HG03066 (cell line): ENCODE data around the gene DENND6B.
"Not testable (repeated sequence)": the region's sequence is repeated elsewhere in the genome, so short reads cannot be mapped to it uniquely, and the experiment has no call there.

Source experiments
- ATAC-seq: cut with Tn5 transposase; IDR thresholded peaks from one replicate; pipeline ENCODE4 v1.9.1; 2021; ENCODE audit warnings: low read depth; ENCODE audit not compliant: unreplicated experiment

DENND6B gene

DNA sequence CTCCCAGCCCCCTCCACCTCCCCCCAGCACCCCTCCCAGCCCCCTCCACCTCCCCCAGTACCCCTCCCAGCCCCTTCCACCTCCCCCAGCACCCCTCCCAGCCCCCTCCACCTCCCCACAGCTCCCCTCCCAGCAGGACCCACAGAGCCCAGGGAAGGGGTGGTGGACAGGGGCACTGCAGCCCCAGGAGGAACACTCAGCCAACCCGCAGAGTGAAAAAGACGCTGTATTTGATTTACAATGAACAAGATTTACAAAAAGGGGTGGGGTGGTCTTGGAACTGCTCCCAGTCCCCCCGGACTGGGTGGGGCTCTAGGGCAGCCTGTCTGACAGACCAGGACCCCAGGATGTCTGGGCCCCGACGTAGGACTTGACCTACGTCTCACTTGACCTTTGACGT lies 52.0 kb downstream of the DENND6B start:
- ATAC-seq = no peak

DNA sequence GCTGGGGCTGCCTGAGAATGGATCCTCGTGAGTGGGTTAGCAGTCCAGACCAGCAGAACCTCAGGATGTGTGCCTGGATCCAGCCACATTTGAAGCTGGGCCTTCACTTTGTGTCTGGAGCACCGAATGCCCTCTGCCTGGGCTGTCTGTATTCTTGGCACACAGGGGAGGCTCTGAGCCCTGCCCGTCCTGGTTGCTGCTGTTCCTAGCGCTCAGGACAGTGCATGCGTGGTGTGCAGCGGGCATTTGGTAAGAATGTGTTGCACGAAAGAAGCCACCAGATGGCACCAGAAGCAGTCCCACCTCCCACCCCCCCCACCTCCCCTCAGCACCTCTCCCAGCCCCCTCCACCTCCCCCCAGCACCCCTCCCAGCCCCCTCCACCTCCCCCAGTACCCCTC lies 52.5 kb downstream of the DENND6B start:
- no peak for ATAC-seq

DNA sequence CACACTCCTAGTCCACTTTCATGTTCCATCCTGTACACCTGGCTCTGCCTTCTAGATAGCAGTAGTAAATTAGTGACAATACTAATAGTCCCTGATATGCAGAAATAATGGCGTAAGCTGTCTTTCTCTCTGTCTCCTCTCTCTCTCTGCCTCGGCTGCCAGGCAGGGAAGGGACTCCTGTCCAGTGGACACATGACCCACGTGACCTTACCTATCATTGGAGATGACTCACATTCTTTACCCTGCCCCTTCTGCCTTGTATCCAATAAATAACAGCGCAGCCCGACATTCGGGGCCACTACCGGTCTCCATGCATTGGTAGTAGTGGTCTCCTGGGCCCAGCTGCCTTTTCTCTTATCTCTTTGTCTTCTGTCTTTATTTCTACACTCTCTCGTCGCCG lies 53.0 kb downstream of the DENND6B start:
- ATAC-seq = not testable (repeated sequence)

DNA sequence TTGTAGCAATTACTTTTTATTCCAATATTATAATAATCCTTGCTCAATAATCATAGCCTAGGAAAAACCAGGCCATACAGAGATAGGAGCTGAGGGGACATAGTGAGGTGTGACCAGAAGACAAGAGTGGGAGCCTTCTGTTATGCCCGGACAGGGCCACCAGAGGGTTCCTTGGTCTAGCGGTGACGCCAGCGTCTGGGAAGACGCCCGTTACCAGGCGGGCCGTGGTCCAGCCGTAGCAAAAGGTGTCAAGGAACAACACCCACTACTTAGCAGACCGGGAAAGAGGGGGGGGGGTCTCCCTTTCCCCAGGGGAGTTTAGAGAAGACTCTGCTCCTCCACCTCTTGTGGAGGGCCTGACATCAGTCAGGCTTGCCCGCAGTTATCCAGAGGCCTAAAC lies 53.5 kb downstream of the DENND6B start:
- ATAC-seq = not testable (repeated sequence)

DNA sequence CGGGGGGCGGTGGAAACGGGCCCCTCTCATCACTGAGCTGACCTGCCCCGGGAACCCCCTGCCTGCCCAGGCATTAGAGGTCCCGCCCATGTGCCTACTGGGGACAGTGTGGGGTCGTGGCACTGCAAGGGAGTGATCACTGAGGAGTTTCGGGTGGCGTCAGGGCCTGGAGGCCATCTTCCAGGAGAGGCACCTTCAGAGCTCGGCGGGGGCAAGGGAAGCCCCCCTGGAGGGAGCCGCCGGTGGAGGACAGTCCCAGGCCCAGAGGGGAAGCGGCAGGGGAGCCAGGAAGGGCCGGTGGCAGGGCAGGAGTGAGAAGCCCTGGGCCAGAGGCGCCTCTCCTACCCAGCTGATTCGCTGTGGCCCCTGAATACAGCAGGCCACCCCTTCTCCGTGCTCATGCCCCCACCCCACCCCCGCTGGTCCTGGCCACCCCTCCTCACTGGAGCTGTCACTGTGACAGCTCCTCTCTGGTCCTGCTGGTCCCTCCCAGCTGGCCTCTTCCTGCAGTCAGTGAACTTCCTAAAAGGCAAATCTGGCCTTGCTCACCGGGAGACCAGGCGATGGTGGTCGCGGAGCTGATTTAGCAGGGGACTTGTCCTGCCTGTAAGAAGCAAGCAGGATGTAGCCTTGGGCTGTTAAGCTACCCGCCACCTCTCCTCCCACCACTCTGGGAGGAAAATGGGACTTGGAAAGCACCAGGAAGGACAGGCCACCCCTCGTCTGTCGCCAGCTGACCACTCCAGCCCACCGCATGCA lies 54.6 kb downstream of the DENND6B start:
- ATAC-seq = no peak

DNA sequence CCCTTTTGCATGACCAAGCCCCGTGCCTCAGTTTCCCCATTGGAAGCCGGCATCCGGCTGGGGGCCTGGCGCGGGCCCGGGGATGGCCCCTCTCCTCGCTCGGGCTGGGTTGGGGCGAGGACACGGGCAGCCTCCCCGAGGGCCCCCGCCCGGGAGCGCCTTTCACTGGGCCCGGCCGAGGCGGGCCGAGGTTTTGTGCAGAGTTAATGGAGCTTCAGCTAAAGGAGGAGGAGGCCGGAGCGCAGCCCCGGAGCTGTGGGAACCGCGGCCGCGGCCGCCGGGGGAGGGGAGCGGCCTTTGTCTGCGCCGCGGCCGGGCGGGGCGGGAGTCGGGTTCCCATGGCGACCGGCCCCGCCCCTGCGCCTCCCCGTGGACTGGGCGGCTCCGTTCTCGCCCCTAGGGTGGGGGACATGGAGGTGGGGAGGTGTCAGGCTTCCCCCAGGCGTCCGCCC lies 55.3 kb downstream of the DENND6B start:
- no peak for ATAC-seq

DNA sequence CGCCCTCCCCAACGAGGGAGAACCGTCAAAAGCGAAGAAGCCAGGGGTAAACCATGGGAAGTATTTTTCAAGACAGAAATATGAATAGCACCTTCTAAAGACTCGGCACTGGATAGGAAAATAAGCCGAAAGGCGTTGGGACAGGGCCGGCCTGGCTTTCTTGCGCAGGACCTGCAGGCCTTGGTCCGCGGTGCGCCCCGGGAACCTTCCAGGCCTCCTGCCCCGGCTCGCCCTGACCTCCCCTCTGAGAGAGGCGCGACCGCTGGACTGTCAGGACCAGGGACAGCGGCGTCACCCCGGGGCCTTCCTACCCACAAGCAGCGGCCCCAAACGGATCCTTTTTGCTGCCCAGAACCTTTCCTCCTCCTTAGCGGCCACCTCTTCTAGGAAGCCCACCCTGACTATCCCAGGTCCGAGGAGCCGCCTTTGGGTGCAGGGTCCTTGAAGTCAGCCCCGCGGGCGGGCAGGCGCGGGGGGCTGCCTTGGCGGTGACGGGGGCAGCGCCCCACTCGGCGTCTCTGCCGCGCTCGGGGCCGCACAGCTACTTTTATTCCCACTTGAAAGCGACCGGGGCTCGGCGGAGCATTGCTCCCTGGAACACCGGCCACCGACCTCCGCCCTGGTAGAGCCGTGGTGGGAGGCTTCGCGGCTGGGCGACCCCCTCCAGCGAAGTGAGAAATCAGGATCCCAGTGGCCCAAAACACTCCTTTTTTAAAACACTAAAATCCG lies 56.0 kb downstream of the DENND6B start:
- ATAC-seq = no peak

DNA sequence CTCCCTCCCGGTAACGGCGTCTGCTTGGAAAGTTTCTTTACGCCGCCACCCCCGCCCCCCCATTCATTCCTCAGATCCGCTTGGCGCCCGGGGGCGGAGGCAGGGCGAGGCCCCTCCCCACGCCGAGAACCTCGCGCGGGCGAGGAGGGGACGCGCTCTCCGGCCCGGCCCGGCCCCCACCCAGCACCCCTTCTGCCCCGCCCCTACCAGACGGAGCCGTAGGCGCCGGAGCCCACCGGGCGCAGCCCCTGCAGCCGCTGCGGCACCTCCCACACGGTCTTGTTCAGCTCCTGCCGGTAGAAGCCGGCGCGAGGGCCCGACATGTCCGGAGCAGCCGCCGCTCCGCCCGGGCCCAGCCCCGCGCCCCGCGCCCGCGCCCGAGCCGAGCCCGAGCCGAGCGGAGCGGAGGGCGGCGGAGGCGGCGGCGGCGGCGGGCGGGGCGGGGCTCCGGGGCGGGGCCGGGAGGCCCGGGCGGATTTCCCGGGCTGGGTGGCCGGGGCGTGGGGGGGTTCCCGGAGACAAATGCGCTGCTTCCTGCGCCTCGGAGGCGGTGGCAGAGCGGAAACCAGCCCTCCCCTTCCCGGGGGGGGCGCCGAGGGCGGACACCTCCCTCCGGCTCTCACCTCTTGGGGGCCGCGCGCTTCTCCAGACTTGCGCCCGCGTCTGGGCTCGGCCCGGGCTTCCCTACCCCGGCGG lies 56.7 kb downstream of the DENND6B start, which contains the start of gene MAPK11:
Gene MAPK11, minus strand, starts transcription at position 411 of the 696 bp plus-strand sequence. Its CDS starts 88 bp downstream, at position 323.
- no peak for ATAC-seq

DNA sequence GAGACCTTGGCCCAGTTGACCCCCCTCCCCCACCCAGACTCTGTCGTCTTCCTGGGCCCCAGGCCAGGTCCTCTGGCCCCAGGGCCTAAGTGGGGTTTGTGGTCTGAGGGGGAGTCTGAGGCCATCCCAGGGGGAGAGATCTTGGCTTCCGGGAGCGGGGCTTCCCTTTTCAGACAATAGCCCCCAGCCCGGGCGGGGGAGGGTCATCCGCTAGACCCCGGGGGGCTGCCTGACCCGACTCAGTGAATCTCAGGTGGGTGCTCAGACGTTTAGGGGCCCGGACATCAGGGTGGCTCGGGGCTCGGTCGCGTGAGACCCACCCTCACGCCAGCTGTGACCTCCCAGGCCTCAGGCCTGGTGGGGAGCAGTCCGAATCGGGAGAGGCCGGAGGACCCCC lies 57.2 kb downstream of the DENND6B start:
- ATAC-seq = no peak

DNA sequence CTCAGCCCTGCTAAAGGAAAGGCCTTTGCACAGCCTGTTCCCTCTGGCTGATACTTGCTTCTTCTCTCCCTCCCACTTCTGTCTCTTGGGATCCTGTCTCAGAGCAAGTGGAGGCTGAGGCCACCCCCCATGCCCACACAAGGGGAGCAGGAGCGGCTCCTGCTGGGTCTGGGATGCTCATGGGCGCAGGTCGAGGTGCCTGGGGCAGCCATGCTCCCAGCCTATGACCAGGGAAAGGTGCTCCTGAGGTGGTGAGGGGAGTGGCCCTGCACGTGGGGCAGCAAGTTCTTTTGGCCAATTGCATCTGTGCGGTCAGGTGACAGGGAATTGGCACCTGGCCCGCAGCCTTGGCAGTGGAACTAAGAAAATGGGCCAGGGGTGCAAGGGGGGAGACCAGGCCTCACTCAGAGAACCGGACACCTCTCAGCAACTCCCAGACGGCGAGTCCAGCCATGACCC lies 58.1 kb downstream of the DENND6B start:
- ATAC-seq = no peak

DNA sequence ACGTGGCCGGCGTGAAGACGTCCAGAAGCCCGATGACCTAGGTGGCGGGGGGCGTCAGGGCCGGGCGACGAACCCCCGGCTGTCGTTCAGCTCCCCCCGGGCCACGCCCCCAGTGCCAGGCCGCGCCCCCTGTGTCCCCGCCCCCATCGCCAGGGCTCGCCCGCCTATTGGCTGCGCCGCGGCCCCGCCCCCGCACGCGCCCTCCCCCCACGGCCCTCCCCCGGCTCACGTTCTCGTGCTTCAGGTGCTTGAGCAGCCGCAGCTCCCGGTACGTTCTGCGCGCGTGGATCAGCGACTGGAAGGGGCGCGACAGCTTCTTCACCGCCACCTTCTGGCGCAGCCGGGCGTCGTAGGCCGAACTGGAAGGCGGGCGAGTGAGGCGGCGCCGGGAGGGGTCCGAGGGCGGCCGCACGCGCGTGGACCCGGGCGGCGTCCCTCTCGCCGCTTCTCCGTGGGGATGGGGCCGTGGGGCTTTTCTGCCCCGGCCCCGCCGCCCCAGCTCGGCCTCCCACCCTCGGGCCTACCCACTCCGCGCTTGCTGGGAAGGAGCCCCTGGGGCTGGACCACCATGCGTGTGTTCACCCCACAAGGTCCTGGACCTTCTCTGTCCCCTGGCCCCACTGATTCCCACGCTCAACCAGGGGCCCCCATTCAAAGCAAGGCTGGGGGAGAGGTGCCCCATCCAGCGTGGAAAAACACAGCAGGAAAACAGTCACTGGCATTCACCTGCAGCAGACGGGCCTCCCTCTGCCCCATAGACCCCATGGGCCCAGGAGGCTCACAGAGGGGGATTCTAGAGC lies 59.0 kb downstream of the DENND6B start:
- no peak for ATAC-seq

DNA sequence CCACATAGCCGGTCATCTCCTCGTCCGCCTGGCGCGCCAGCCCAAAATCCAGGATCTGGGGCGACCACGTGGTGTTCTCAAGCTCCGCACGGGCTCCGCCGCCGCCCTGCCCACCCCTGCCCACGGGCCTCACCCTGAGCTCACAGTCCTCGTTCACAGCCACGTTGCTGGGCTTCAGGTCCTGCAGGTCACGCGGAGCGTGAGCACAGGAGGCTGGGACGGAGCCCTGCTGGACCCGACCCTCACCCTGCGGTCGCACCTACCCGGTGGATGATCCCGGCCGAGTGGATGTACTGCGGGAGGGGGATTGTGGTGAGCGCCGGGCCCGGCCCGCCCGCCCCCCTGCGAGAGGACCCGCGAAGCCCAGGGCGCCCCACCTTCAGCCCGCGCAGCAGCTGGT lies 59.8 kb downstream of the DENND6B start:
- ATAC-seq = no peak

DNA sequence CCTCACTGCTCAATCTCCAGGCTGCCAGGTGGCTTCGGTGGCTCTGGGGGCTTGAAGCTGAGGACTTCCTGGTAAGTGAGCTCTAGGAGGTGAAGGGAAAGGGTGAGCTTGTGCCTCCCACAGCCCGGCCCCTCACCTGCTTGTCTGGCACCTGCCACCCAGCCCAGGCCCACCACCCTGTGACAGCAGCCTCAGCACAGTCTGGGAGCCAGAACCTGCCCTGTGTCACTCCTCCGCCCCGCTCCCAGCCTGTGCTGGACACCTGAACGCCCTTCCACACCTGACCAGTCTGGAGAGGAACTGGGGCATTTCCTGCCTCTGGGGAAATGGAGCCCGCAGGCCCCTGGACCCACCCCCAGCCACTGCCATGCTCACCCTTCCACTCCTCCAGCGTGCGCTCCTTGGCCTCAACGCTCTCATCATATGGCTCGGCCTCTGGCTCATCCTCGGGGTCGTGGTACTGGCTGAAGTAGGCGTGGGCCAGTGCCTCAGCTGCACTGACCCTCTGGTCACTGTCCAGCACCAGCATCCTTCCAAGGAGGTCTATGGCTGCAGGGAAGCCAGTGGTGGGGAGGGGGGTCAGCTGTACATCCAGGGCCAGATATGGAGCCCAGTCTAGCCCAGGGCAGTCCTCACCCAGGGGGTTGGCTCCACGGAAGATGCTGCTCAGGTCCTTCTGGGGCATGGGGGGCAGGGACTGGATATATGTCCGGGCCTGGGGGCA lies 61.7 kb downstream of the DENND6B start:
- ATAC-seq = no peak

DNA sequence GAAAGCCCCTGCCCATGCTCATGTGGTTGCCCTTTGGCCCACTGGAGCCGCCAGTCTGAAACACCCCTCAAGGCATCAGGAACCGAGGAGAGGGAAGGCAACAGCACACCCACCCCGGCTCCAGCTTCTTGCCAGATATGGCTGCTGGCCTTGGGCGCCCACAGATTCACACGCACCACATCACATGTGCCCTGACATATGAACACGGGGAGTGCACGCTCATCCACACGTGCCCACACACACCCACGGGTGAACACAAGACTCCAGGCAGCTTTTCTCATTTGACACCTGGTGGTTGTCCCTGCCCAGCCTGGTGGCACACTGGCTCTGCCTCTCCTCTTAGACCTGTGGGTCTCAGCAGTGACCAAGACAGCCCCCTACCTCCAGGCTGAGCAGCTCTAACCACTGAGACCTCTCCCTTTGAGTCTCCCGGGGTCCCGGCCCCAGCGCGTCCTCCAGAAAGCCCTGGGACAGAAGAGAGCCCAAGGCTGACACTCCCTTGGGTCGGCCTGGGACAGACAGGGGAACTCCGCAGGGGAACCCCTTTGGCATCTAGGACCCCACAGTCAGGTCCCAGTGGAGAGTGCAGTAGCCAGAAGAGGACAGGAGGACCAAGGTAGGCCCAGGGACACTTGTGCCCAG lies 62.6 kb downstream of the DENND6B start:
- ATAC-seq = no peak

DNA sequence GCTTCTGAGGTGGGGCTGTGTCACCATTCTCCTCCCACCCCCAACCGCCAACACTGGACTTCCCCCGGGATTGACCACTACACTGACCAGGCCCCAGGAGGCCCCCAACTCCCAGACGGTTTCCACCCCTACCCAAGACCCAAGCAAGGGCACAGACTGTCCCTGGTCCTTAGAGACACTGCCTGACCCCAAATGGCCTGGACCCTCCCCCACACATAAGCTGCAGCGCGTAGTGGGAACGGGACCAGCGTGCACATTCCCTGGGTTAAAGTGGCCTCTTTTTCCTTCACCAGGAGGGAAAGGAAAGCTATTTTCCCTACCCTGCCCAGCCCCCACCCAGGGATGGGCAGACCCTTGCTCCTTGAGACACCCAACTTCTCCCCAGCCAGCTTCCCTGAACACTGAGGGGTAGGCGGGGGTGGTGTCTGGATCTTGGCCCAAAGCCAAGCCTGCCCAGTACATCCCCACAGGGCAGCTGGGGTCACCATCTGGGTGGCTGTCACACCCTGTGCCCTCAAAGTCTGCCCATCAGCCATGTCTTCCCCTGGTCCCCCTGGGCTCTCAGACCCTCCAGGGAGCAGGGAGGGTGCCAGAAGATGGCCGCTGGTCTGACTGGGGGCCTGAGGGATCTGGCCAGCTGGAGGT lies 63.7 kb downstream of the DENND6B start:
- ATAC-seq = no peak

DNA sequence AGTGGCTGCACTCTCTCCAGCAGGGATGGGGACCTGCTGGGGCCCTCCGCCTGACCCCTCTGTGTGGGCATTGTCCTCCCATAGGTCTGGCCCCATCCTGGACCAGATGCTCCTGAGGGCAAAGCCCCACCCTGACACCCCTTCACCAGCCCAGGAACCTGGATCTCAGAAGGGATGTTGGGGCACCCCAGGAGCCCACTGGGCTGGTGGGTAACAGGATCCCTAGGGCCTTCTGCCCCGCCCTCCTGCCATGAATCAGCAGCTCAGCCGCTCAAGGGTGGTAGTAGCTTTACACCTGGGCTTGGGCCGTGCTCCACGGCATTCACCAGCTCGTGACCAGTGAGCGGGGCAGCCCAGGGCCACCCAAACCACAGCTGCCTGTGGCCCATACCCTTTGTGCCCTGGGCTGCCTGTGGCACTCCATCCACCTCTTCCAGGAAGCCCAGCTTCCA lies 64.3 kb downstream of the DENND6B start:
- ATAC-seq = no peak

DNA sequence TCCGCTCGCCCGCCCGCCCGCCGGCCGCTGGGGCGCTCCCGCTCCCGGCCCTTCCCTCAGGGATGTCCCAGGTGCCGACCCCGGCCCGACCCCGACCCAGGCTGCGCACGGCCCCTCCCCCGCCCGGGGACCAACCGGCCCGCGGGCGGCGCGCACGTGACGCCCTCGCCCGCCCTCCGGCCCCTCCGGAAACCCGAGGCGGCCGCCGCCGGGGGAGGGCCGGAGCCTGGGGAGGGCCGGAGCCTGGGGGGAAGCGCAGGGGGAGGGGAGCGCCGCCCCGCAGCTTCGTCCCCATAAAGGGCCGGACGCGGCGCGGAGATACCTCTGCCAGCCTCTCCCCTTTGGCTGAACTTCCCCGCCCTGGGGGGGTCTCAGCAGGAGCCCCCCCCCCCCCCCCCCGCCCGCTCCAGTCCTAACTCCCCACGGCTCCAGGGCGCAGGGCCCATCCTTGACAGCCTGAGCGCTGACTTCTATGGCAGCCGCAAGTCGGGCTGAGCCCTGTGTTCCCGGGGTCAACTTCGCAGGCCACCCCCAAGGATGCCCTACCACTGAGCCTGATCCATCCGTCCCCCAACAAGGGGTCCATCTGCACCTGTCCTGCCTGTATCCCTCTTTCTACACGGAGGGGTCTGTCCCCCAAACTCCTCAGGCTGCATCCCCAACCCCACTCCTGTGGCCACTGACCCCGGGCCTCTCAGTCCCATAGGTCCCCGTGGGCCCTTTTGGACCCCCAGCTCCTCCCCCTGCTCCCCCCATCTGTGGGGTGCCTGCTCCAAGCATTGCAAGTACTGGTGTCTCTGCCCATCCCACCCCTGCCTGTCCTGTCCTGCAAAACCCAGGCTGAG lies 65.0 kb downstream of the DENND6B start, which contains the start of gene MAPK12:
Gene MAPK12, minus strand, starts transcription at position 69 of the 845 bp plus-strand sequence. CDS start 174 bp downstream, outside the sequence.
- ATAC-seq = no peak
